Prostate gland (tissue), 2 donors: ENCODE data around the gene ARHGEF11.

ENCODE experiments used
- CTCF ChIP-seq, 4 experiments: fragments of 200-600 bp in 2 of 4; fragments of 450-650 bp in 2 of 4; sonication (generic) in 2 of 4; IDR thresholded peaks; 1 replicate in 3 of 4; 2 replicates in 1 of 4; pipeline ENCODE4 v1.5.1; 2016 to 2019; ENCODE audit warnings: antibody characterized with exemption in 4 of 4, mild to moderate bottlenecking in 2 of 4, moderate library complexity in 2 of 4
- POLR2AphosphoS5 ChIP-seq: sonication (generic); formaldehyde crosslinking; IDR thresholded peaks from one replicate; pipeline ENCODE4 v1.6.1; 2017; ENCODE audit warnings: antibody characterized with exemption

DNA sequence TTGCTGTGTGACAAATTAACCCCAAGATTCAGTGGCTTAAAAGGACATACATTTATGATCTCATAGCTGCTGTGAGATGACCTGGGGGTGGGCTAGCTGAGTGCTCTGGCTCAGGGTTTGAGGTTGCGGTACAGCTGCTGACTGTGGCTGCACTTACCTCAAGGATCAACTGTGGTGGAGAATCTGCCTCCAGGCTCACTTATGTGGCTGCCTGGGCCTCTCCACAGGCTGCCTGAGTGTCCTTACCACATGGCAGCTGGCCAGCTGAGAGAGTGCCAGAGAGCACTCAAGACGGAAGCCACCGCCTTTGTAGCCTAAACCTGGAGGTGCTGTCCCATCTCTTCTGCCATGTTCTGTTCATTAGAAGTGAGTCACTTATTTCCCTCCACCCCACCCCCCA lies 119.4 kb downstream of the ARHGEF11 start:
- no peak for TF ChIP-seq CTCF (IDR thresholded peaks at IDR 0.05)
- no peak for TF ChIP-seq POLR2AphosphoS5
